Cardiac muscle cell (in vitro differentiated cells and primary cell): ENCODE results near the gene CHN2. TPM values are rescaled to one million over a fixed set of nuclear protein-coding genes. Genes with fewer than 3 reads are reported as not detected.
A peak's percentile ranks its signal among the peaks of the same experiment; 100 is the strongest.

ENCODE experiments used
- DNase-seq, 2 donors: peaks; one replicate each; pipeline versions ENCODE4 v3.0.0 to v3.0.0-alpha.2; 2010 to 2017; ENCODE audit warnings: low read depth in 1 of 2, low spot score in 1 of 2
- H3K27ac ChIP-seq: fragments of 200-600 bp; sonication (generic); 2 replicates; pipeline ENCODE4 v1.5.1; 2016
- H3K27me3 ChIP-seq: fragments of 200-600 bp; sonication (generic); 2 replicates; pipeline ENCODE4 v1.6.0; 2016; ENCODE audit warnings: control low read depth
- H3K36me3 ChIP-seq: fragments of 200-600 bp; sonication (generic); 2 replicates; pipeline ENCODE4 v1.5.1; 2016; ENCODE audit warnings: control low read depth
- H3K4me1 ChIP-seq: fragments of 200-600 bp; sonication (generic); 2 replicates; pipeline ENCODE4 v1.8.1; 2017; ENCODE audit warnings: low read depth, mild to moderate bottlenecking, mixed run types
- H3K4me3 ChIP-seq: fragments of 200-600 bp; sonication (generic); 2 replicates; pipeline ENCODE4 v1.5.1; 2016; ENCODE audit warnings: mild to moderate bottlenecking
- H3K9me3 ChIP-seq: fragments of 200-600 bp; sonication (generic); 2 replicates; pipeline ENCODE4 v1.5.1; 2017; ENCODE audit warnings: low read depth, mild to moderate bottlenecking, control low read depth
- polyA plus RNA-seq: library from polyadenylated mRNA; unstranded; fragments of >200 nt; fragmentation: Nextera tagmentation; extraction: Ambion mirVana; gene quantifications from 2 replicates; pipeline ENCODE4 v1.2.1, GENCODE V29; 2016
- total RNA-seq: library from RNA; depleted of rRNA; stranded (reverse); fragments of >200 nt; gene quantifications from 2 replicates; pipeline ENCODE4 v1.2.3, GENCODE V29; 2016
- TF ChIP-seq, protein P1 (sequence below): IDR thresholded peaks from 2 replicates; pipeline ENCODE4 v1.5.1; 2012; ENCODE audit warnings: low read depth, mild to moderate bottlenecking, low read length

CHN2 gene
- total and polyA plus RNA-seq, 2 experiments from 2014 or later, result 16.0 to 30.5 TPM

DNA sequence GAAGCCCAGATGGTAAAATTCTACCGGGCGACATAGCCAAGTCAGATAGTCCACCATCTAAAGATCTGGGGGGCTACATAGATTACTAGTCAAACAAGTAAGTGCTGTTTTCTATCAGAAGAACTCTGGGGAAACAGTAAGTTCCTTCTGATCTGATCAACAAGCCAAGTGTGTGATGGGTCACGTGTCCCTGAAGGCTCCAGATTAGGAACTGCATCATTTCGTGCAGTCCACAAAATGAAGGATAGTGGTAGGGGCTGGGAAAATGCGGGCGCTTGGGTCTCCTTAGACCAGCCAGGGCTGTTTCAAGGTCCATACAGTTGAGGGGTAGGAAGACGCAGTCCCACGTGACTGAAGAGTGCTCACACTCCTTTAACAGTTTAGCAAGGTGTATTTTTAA is 1.8 kb upstream of the CHN2 start:
- Histone ChIP-seq H3K9me3 (no peaks in the 10 kb centered on the region), H3K4me1 (no peaks in the 10 kb centered on the region), H3K36me3 (no peaks in the 10 kb centered on the region), H3K27ac (no peak overlapping the region), H3K4me3 (no peak overlapping the region), H3K27me3 (peaks cover 76% of the 10 kb centered on the region)
- TF ChIP-seq, protein P1, sequence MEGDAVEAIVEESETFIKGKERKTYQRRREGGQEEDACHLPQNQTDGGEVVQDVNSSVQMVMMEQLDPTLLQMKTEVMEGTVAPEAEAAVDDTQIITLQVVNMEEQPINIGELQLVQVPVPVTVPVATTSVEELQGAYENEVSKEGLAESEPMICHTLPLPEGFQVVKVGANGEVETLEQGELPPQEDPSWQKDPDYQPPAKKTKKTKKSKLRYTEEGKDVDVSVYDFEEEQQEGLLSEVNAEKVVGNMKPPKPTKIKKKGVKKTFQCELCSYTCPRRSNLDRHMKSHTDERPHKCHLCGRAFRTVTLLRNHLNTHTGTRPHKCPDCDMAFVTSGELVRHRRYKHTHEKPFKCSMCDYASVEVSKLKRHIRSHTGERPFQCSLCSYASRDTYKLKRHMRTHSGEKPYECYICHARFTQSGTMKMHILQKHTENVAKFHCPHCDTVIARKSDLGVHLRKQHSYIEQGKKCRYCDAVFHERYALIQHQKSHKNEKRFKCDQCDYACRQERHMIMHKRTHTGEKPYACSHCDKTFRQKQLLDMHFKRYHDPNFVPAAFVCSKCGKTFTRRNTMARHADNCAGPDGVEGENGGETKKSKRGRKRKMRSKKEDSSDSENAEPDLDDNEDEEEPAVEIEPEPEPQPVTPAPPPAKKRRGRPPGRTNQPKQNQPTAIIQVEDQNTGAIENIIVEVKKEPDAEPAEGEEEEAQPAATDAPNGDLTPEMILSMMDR, result no peak
- DNase-seq, result no peak

DNA sequence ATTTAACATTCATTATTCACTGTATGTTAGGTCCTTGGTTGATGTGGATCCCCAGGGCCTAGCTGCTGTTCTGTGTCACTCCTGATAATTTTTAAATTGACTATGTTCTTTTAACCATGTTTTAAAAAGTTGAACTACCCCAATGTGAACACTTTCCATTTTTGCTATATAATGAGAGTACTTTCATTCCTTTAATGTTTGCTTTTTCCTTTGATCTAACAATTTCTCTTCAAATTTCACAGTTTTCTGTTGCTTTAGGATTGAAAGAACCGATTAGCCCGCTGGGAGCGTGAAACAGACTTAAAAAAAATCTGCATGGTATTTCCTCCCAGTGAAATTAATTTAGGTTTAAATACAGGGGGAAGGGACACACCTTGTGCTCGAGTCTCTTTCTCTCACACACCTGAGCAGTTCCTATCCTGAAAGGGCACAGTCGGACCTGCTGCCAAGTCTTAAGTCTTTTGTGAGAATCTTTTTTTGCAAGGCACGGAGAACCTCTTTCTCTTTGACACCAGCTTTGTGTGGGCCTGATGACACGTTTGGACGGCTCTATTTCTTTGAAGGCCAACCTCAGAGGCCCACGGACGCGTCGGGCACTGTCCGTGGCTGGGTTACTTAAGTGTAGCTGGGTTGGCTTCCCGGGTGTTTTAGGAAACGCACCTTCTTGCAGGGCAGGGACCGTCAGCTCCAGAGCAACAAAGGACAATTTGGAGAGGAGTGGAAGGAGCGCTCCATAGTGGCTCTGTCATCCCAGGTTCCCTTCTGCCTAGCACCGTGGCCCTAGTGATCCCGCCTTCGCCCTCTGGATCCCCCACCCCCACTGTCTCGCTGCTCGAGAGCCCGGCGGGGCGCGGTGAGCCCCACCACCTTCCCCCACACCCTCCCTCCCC is 1.0 kb upstream of the CHN2 start:
- TF ChIP-seq, protein P1, result no peak
- no peaks in the 10 kb centered on the region for H3K4me1 ChIP-seq
- H3K27ac ChIP-seq, result no peak overlapping the region
- H3K4me3 ChIP-seq, result peak overlapping the region; percentile 59
- DNase-seq, result no peak
- peaks cover 81% of the 10 kb centered on the region for H3K27me3 ChIP-seq
- H3K9me3 ChIP-seq, result no peaks in the 10 kb centered on the region
- H3K36me3 ChIP-seq, result no peaks in the 10 kb centered on the region

DNA sequence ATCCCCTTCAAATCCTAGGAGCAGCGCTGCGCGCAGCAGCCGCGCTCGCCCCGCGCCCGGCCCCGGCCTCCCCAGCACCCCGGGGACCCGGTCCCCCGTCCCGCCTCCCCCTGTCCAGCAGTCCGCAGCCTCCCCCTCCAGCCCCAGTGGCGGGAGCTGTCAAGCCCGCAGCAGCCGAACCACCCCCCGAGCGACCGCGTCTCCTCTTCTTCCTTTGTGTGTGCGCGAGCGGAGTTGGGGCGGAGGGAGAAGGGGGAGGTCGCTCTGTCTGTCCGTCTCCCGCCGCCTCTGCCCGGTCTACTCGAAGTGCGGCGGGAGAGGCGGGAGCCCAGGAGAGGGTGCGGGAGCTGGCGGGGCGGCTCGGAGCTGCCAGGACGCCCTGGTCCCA is 375 bp upstream of the CHN2 start:
- Histone ChIP-seq H3K27me3 (peaks cover 81% of the 10 kb centered on the region), H3K4me3 (peak overlapping the region; percentile 59), H3K4me1 (no peaks in the 10 kb centered on the region), H3K9me3 (no peaks in the 10 kb centered on the region), H3K27ac (no peak overlapping the region), H3K36me3 (no peaks in the 10 kb centered on the region)
- TF ChIP-seq, protein P1, result no peak
- DNase-seq, result peak; percentile 11 to 42

DNA sequence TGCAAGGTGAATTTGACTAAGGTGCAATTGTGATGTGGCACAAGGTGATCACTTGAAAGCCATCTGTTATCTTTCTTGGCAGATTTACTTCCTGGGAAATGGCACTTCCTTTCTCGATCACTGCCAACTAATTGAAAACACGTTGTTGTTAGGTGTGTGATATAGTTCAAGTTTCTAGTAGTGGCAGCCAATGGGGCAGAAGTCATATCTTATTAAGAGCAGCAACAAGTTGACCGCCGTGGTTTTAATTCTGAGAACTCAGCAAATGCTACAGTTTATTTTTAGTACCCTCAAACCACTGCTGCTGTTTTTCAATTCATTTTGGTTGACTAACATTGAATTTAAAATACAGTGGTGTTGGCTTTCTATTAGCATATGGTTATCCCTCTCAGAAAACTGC is 1.6 kb downstream of the CHN2 start:
- Histone ChIP-seq H3K27me3 (peaks cover 70% of the 10 kb centered on the region), H3K4me1 (no peaks in the 10 kb centered on the region), H3K9me3 (no peaks in the 10 kb centered on the region), H3K36me3 (no peaks in the 10 kb centered on the region), H3K4me3 (no peak overlapping the region), H3K27ac (no peak overlapping the region)
- no peak for DNase-seq
- TF ChIP-seq, protein P1, result no peak

DNA sequence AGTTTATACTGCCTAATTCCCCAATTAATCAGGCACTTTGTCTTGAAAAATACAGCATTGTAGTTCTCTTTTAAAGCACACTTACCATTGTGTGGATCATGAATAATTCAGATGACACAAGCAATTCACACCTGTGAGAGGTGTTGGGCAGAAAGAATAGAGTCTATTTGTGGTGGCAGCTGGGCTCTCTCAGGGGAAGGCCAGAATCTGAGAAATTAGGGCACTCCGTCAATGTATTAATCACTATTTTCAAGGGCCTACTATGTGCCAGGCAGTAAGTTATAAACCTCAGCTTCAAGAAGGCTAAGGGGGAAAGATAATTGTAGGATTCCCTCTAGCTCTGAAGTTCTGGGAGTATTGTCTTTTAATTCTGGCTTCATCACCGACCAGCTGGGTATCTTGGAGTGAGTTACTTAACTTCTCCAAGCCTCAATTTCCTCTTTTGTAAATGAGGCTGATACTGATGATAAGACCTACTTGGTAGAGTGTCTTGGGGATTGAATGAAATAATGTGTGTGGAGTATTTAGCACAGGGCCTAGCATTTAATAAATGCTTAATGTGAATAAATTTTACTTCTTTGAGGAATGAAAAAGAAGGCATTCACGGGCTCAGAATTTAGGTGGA is 2.5 kb downstream of the CHN2 start:
- no peak for DNase-seq
- H3K27me3 ChIP-seq, result peaks cover 61% of the 10 kb centered on the region
- no peaks in the 10 kb centered on the region for H3K36me3 ChIP-seq
- no peak overlapping the region for H3K4me3 ChIP-seq
- H3K9me3 ChIP-seq, result no peaks in the 10 kb centered on the region
- no peak overlapping the region for H3K27ac ChIP-seq
- no peaks in the 10 kb centered on the region for H3K4me1 ChIP-seq
- TF ChIP-seq, protein P1, result no peak
